Measurements from ENCODE around the gene FGG. TPM values are rescaled to one million over a fixed set of nuclear protein-coding genes. Genes with fewer than 3 reads are reported as not detected.
A peak's percentile ranks its signal among the peaks of the same experiment; 100 is the strongest.

The FGG gene
- total and polyA plus RNA-seq, 2 of the 13 experiments (the other 11 are each of a cell fraction or from before 2014, with no cell fraction given) = 1,037 to 2,423 TPM

- TF ChIP-seq ZBTB4 (CRISPR knock-in tag; IDR thresholded peaks at IDR 0.05; ENCODE audit: borderline replicate concordance) (no peak), ZNF609 (CRISPR knock-in tag; IDR thresholded peaks at IDR 0.05; ENCODE audit: borderline replicate concordance) (peak; percentile 91), GFI1 (CRISPR knock-in tag; IDR thresholded peaks at IDR 0.05; ENCODE audit: borderline replicate concordance) (peak; percentile 86), GLMP (CRISPR knock-in tag; IDR thresholded peaks at IDR 0.05; ENCODE audit: borderline replicate concordance) (no peak), ARID2 (CRISPR knock-in tag; IDR thresholded peaks at IDR 0.05; ENCODE audit: borderline replicate concordance) (no peak), NCOA1 (CRISPR knock-in tag; IDR thresholded peaks at IDR 0.05) (no peak), HDAC2 (CRISPR knock-in tag; IDR thresholded peaks at IDR 0.05) (peak; percentile 91), ZNF275 (CRISPR knock-in tag; IDR thresholded peaks at IDR 0.05; ENCODE audit: borderline replicate concordance) (no peak), TBL1XR1 (IDR thresholded peaks at IDR 0.05; ENCODE audit: borderline replicate concordance, low read length, partially characterized antibody) (peak; percentile 100)
These were observed 47.6 kb upstream of the FGG start (continued) for GRCh38 chr4:154660052-154660451.

Measured in HepG2 (cell line).